ENCODE data around the gene STRBP.

GRCh38 chr9:123191260-123191659 lies 77.1 kb downstream of the STRBP start:
- TF ChIP-seq ZNF138 (CRISPR knock-in tag; conservative IDR thresholded peaks at IDR 0.05) = no peak
- no peak for TF ChIP-seq MXD4 (CRISPR knock-in tag; IDR thresholded peaks at IDR 0.05; ENCODE audit: borderline replicate concordance)
- no peak for TF ChIP-seq CTCF (IDR thresholded peaks at IDR 0.05)
- TF ChIP-seq PRDM15 (CRISPR knock-in tag; IDR thresholded peaks at IDR 0.05) = no peak
